ENCODE results near the gene TBPL1. TPM values are rescaled to one million over a fixed set of nuclear protein-coding genes. Genes with fewer than 3 reads are reported as not detected.

TBPL1 gene
- total RNA-seq, 4 donors from 2014 or later, result 4.4 to 30.6 (median 19.7) TPM

GRCh38 chr6:133948472-133948871 lies 4.6 kb upstream of the TBPL1 start:
- Histone ChIP-seq H3K27me3 (no peaks in the 10 kb centered on the region), H3K4me3 (no peak overlapping the region), H3K36me3 (no peaks in the 10 kb centered on the region), H3K27ac (no peak overlapping the region), H3K9me3 (no peaks in the 10 kb centered on the region), H3K4me1 (no peaks in the 10 kb centered on the region)
- DNase-seq, result no peak
- intact Hi-C loops (cut with DNase I; ENCODE audit: low total_unique reads), result no loop called here
- TF ChIP-seq, protein P1, sequence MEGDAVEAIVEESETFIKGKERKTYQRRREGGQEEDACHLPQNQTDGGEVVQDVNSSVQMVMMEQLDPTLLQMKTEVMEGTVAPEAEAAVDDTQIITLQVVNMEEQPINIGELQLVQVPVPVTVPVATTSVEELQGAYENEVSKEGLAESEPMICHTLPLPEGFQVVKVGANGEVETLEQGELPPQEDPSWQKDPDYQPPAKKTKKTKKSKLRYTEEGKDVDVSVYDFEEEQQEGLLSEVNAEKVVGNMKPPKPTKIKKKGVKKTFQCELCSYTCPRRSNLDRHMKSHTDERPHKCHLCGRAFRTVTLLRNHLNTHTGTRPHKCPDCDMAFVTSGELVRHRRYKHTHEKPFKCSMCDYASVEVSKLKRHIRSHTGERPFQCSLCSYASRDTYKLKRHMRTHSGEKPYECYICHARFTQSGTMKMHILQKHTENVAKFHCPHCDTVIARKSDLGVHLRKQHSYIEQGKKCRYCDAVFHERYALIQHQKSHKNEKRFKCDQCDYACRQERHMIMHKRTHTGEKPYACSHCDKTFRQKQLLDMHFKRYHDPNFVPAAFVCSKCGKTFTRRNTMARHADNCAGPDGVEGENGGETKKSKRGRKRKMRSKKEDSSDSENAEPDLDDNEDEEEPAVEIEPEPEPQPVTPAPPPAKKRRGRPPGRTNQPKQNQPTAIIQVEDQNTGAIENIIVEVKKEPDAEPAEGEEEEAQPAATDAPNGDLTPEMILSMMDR (IDR thresholded peaks at IDR 0.05), result no peak
- no peak for TF ChIP-seq POLR2A (IDR thresholded peaks at IDR 0.05)

DNA sequence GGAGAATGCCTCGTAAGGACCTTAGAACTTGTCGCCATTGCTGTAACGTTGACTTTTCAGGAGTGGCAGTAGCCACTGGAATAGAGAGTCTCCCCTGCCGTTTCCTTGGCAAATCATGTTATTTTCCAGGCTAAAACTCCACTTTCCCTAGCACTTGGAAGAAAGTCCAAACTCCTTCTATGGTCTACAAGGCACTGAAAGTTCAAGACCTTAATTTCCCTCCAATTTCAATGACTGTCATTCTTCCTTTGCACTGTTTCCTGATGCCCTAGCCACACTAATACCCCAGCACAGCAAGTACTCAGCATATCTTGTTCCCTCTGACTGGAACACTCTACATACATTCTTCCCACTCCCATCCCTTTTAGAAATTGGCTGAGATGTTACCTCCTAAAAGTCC lies 1.8 kb upstream of the TBPL1 start:
- no peaks in the 10 kb centered on the region for H3K9me3 ChIP-seq
- peak overlapping the region; percentile 96 to 98 for H3K27ac ChIP-seq
- no peak for TF ChIP-seq POLR2A (IDR thresholded peaks at IDR 0.05)
- TF ChIP-seq, protein P1 (IDR thresholded peaks at IDR 0.05), result no peak
- H3K4me1 ChIP-seq, result peaks cover 0 to 3% of the 10 kb centered on the region in 2 donors
- no peaks in the 10 kb centered on the region for H3K36me3 ChIP-seq
- intact Hi-C loops (cut with DNase I; ENCODE audit: low total_unique reads), result no loop called here
- H3K27me3 ChIP-seq, result no peaks in the 10 kb centered on the region
- H3K4me3 ChIP-seq, result peak overlapping the region; percentile 93 to 98
- no peak for DNase-seq

- peak overlapping the region; percentile 93 to 98 for H3K4me3 ChIP-seq
- peaks cover 0 to 3% of the 10 kb centered on the region in 2 donors for H3K4me1 ChIP-seq
- intact Hi-C loops (cut with DNase I; ENCODE audit: low total_unique reads), result no loop called here
- DNase-seq, result peak; percentile 61 to 67
- H3K27ac ChIP-seq, result peak overlapping the region; percentile 96 to 98
- TF ChIP-seq POLR2A (IDR thresholded peaks at IDR 0.05), result no peak
- TF ChIP-seq, protein P1 (IDR thresholded peaks at IDR 0.05), result peak in 3 of 4 experiments; percentile 26 to 56 (median 55)
- H3K36me3 ChIP-seq, result no peaks in the 10 kb centered on the region
- no peaks in the 10 kb centered on the region for H3K27me3 ChIP-seq
- H3K9me3 ChIP-seq, result no peaks in the 10 kb centered on the region
These were observed 876 bp upstream of the TBPL1 start for GRCh38 chr6:133951881-133952814.

DNA sequence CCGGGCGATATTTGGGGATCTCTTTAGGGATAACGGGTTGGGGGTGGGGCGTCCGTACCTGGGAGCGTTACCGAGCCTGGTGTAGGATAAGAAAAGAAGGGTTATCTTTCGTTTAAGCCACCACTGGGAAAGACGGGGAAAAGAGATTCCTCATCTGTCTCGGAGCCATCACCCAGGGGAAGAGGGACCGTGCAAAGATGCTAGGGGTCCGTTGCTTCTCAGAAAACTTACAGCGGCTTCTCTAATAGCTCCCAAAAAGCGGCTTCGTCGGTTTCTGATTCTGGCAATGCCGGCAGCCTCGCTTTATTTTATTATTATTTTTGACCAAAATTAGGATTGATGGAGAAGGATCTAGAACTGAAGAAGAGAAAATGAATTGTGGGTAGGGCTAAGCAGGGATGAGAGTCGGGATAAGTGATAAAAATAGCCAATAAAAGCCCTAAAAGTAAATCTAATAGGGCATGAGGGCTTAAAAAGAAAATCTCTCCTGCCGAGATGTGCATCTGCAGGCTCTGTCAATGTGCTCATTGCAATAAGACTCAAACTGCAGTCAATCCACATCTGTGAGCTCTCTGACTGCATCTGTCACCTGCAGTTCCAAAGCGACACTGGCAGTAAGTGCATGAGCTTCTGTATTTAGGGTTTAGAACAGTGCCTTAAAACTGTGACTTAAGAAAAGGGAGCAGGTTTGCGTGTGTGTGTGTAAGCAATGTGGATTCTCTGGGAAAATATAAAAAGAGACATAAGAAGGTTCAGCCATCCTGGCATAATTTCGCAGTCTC lies 801 bp downstream of the TBPL1 start:
- H3K4me1 ChIP-seq, result peaks cover 0 to 3% of the 10 kb centered on the region in 2 donors

More for the DNA sequence above, 801 bp downstream of the TBPL1 start:
- peak overlapping the region; percentile 96 to 98 for H3K27ac ChIP-seq
- peak in 1 of 2 donors; percentile 23 for DNase-seq
- TF ChIP-seq, protein P1 (IDR thresholded peaks at IDR 0.05), result no peak
- TF ChIP-seq POLR2A (IDR thresholded peaks at IDR 0.05), result no peak
- intact Hi-C loops (cut with DNase I; ENCODE audit: low total_unique reads), result no loop called here
- H3K4me3 ChIP-seq, result peak overlapping the region; percentile 93 to 98
- H3K27me3 ChIP-seq, result no peaks in the 10 kb centered on the region
- H3K36me3 ChIP-seq, result no peaks in the 10 kb centered on the region
- H3K9me3 ChIP-seq, result no peaks in the 10 kb centered on the region

Data from uterus (tissue), 4 donors.